NCI-H146 (cell line): ENCODE results near the gene FGFR3.
A peak's percentile ranks its signal among the peaks of the same experiment; 100 is the strongest.

Source experiments
- DNase-seq: peaks from one replicate; lab custom pipeline; 2025; lab: John Stamatoyannopoulos, UW

The FGFR3 gene

GRCh38 chr4:1788254-1788973 lies 4.7 kb upstream of the FGFR3 start:
- DNase-seq, result no peak

- DNase-seq, result no peak
Observed at GRCh38 chr4:1789552-1789951, 3.5 kb upstream of the FGFR3 start.

GRCh38 chr4:1790005-1790404 lies 3.1 kb upstream of the FGFR3 start:
- no peak for DNase-seq

GRCh38 chr4:1792158-1792831 lies 798 bp upstream of the FGFR3 start:
- DNase-seq, result no peak

- DNase-seq, result no peak
Observed at GRCh38 chr4:1793496-1793840, 375 bp downstream of the FGFR3 start.

- DNase-seq, result peak; percentile 22
Observed at GRCh38 chr4:1793940-1794808, 1.1 kb downstream of the FGFR3 start.

GRCh38 chr4:1794809-1795298 lies 1.8 kb downstream of the FGFR3 start:
- DNase-seq, result no peak

GRCh38 chr4:1795299-1796195 lies 2.5 kb downstream of the FGFR3 start:
- DNase-seq, result peak; percentile 55

- no peak for DNase-seq
Observed at GRCh38 chr4:1796486-1797204, 3.6 kb downstream of the FGFR3 start.

GRCh38 chr4:1797298-1797860 lies 4.3 kb downstream of the FGFR3 start:
- no peak for DNase-seq

- DNase-seq, result no peak
Observed at GRCh38 chr4:1797861-1798579, 4.9 kb downstream of the FGFR3 start.

GRCh38 chr4:1798580-1799386 lies 5.7 kb downstream of the FGFR3 start:
- DNase-seq, result no peak

GRCh38 chr4:1799387-1800375 lies 6.6 kb downstream of the FGFR3 start:
- DNase-seq, result no peak

- DNase-seq, result no peak
Observed at GRCh38 chr4:1800805-1801204, 7.7 kb downstream of the FGFR3 start.

- DNase-seq, result no peak
Observed at GRCh38 chr4:1801286-1801958, 8.3 kb downstream of the FGFR3 start.

GRCh38 chr4:1802151-1802715 lies 9.1 kb downstream of the FGFR3 start:
- no peak for DNase-seq
